OCI-LY1 (cell line): ENCODE measurements around the gene E2F3.

ENCODE experiments used
- H2AFZ ChIP-seq: fragments of 200-600 bp; sonication (generic), shearing (Covaris generic); 2 replicates; pipeline ENCODE4 v1.6.0; 2014; ENCODE audit warnings: antibody characterized with exemption, mild to moderate bottlenecking, low read length
- H3F3A ChIP-seq: fragments of 200-600 bp; sonication (generic), shearing (Covaris generic); 2 replicates; pipeline ENCODE4 v1.6.0; 2014; ENCODE audit warnings: mild to moderate bottlenecking, antibody characterized with exemption, low read length, moderate library complexity; ENCODE audit not compliant: insufficient read depth
- H3K27ac ChIP-seq: fragments of 200-600 bp; sonication (generic); 2 replicates; pipeline ENCODE4 v1.5.1; 2014; ENCODE audit warnings: low read length, mixed run types, mild to moderate bottlenecking, low read depth; ENCODE audit not compliant: poor library complexity, severe bottlenecking
- H3K27me3 ChIP-seq: fragments of 200-600 bp; sonication (generic); 2 replicates; pipeline ENCODE4 v1.6.0; 2014; ENCODE audit warnings: antibody characterized with exemption, mild to moderate bottlenecking, low read length, moderate library complexity; ENCODE audit not compliant: insufficient read depth
- H3K36me3 ChIP-seq: fragments of 200-600 bp; sonication (generic); 2 replicates; pipeline ENCODE4 v1.6.1; 2014; ENCODE audit warnings: mild to moderate bottlenecking, antibody characterized with exemption, low read length, moderate library complexity, mixed read lengths; ENCODE audit not compliant: insufficient read depth
- H3K4me1 ChIP-seq: fragments of 200-600 bp; sonication (generic); 2 replicates; pipeline ENCODE4 v1.5.1; 2014; ENCODE audit warnings: mild to moderate bottlenecking, low read length, moderate library complexity; ENCODE audit not compliant: insufficient read depth, severe bottlenecking
- H3K4me2 ChIP-seq: fragments of 200-600 bp; sonication (generic), shearing (Covaris generic); 2 replicates; pipeline ENCODE4 v1.6.1; 2014; ENCODE audit warnings: low read length
- H3K4me3 ChIP-seq: fragments of 200-600 bp; sonication (generic); 2 replicates; pipeline ENCODE4 v1.5.1; 2014; ENCODE audit warnings: low read length, low read depth, mild to moderate bottlenecking, mixed read lengths; ENCODE audit not compliant: poor library complexity, severe bottlenecking
- H3K79me2 ChIP-seq: fragments of 200-600 bp; shearing (Covaris generic); 2 replicates; pipeline ENCODE4 v1.6.1; 2016; ENCODE audit warnings: mixed run types, low read length, mixed read lengths; ENCODE audit not compliant: insufficient read depth
- H3K9ac ChIP-seq: fragments of 200-600 bp; sonication (generic), shearing (Covaris generic); 2 replicates; pipeline ENCODE4 v1.6.1; 2014; ENCODE audit warnings: mild to moderate bottlenecking, low read length, mixed read lengths
- H3K9me2 ChIP-seq: fragments of 200-600 bp; sonication (generic), shearing (Covaris generic); 2 replicates; pipeline ENCODE4 v1.6.1; 2014; ENCODE audit warnings: low read depth, mild to moderate bottlenecking, low read length, mixed read lengths
- H3K9me3 ChIP-seq: fragments of 200-600 bp; shearing (Covaris generic); 2 replicates; pipeline ENCODE4 v1.6.1; 2014; ENCODE audit warnings: low read length, mixed read lengths
- H4K20me1 ChIP-seq: fragments of 200-600 bp; sonication (generic), shearing (Covaris generic); 2 replicates; pipeline ENCODE4 v1.6.0; 2016; ENCODE audit warnings: mild to moderate bottlenecking, low read length; ENCODE audit not compliant: insufficient read depth
- CTCF ChIP-seq: fragments of 200-600 bp; sonication (generic), shearing (Covaris generic); IDR thresholded peaks from 2 replicates; pipeline ENCODE4 v1.5.1; 2017; ENCODE audit warnings: mild to moderate bottlenecking, antibody characterized with exemption, low read length, moderate library complexity, mixed read lengths
- EZH2 ChIP-seq: fragments of 200-600 bp; sonication (generic), shearing (Covaris generic); IDR thresholded peaks from 2 replicates; pipeline ENCODE4 v1.8.0; 2017; ENCODE audit warnings: borderline replicate concordance, mixed run types, mild to moderate bottlenecking, antibody characterized with exemption, low read length, moderate library complexity, mixed read lengths

The E2F3 gene

GRCh38 chr6:20389066-20389465 is 12.6 kb upstream of the E2F3 start:
- H3K4me2 ChIP-seq, result no peak overlapping the region
- no peak overlapping the region for H2AFZ ChIP-seq
- H3K9me3 ChIP-seq, result no peaks in the 10 kb centered on the region
- no peaks in the 10 kb centered on the region for H3K27me3 ChIP-seq
- H3K4me3 ChIP-seq, result no peak overlapping the region
- H3K9ac ChIP-seq, result no peak overlapping the region
- H3K36me3 ChIP-seq, result no peaks in the 10 kb centered on the region
- no peaks in the 10 kb centered on the region for H3K4me1 ChIP-seq
- no peak overlapping the region for H3K27ac ChIP-seq
- no peaks in the 10 kb centered on the region for H3K79me2 ChIP-seq
- TF ChIP-seq EZH2, result no peak
- no peak for TF ChIP-seq CTCF
- H3K9me2 ChIP-seq, result no peaks in the 10 kb centered on the region
- H3F3A ChIP-seq, result no peaks in the 10 kb centered on the region
- H4K20me1 ChIP-seq, result no peaks in the 10 kb centered on the region

- no peak overlapping the region for H2AFZ ChIP-seq
- no peaks in the 10 kb centered on the region for H3K79me2 ChIP-seq
- H3K4me2 ChIP-seq, result no peak overlapping the region
- no peaks in the 10 kb centered on the region for H3K4me1 ChIP-seq
- no peaks in the 10 kb centered on the region for H3K9me3 ChIP-seq
- no peaks in the 10 kb centered on the region for H3K36me3 ChIP-seq
- H3K27me3 ChIP-seq, result no peaks in the 10 kb centered on the region
- no peak overlapping the region for H3K4me3 ChIP-seq
- no peak overlapping the region for H3K9ac ChIP-seq
- H3F3A ChIP-seq, result no peaks in the 10 kb centered on the region
- no peaks in the 10 kb centered on the region for H3K9me2 ChIP-seq
- no peak overlapping the region for H3K27ac ChIP-seq
- H4K20me1 ChIP-seq, result no peaks in the 10 kb centered on the region
- TF ChIP-seq CTCF (no peak), EZH2 (no peak)
Observed at GRCh38 chr6:20393297-20393696, 8.4 kb upstream of the E2F3 start.

GRCh38 chr6:20399518-20399917 is 2.2 kb upstream of the E2F3 start:
- Histone ChIP-seq H3K79me2 (no peaks in the 10 kb centered on the region), H3K9me3 (no peaks in the 10 kb centered on the region), H3K36me3 (no peaks in the 10 kb centered on the region), H3K9me2 (no peaks in the 10 kb centered on the region), H3K4me3 (no peak overlapping the region), H3K9ac (no peak overlapping the region), H2AFZ (no peak overlapping the region), H3K4me1 (peaks cover 10% of the 10 kb centered on the region), H3K27ac (no peak overlapping the region), H3F3A (no peaks in the 10 kb centered on the region), H3K27me3 (no peaks in the 10 kb centered on the region), H3K4me2 (no peak overlapping the region), H4K20me1 (no peaks in the 10 kb centered on the region)
- no peak for TF ChIP-seq CTCF
- no peak for TF ChIP-seq EZH2
